PC-9 (cell line): ENCODE results near the gene ADRB1. TPM values are rescaled to one million over a fixed set of nuclear protein-coding genes. Genes with fewer than 3 reads are reported as not detected.

Experiments
- BruUV-seq: library from RNA; stranded (reverse); fragments of 400-500 nt; replicated peaks from 2 replicates; lab custom pipeline; 2021; lab: Mats Ljungman, UMichigan
- CTCF ChIA-PET: fragments of 300-600 bp; sonication (Branson Sonifier 250); formaldehyde crosslinking; loops from one replicate; lab custom pipeline; 2022; ENCODE audit warnings: antibody characterized with exemption; lab: Charles Lee
- POLR2A ChIA-PET: fragments of 300-600 bp; sonication (Branson Sonifier 250); formaldehyde crosslinking; loops from one replicate; lab custom pipeline; 2022; ENCODE audit warnings: antibody characterized with exemption; ENCODE audit not compliant: unreplicated experiment; lab: Charles Lee
- DNase-seq, 2 experiments: peaks; one replicate each; pipeline versions ENCODE4 v3.0.0 to v3.0.0-alpha.2; 2015 to 2022; ENCODE audit warnings: mixed read lengths in 1 of 2
- H2AFZ ChIP-seq: fragments of 200-600 bp; sonication (generic); 2 replicates; pipeline ENCODE4 v1.8.1; 2017; ENCODE audit warnings: antibody characterized with exemption
- H3F3A ChIP-seq: fragments of 200-600 bp; sonication (generic); 2 replicates; pipeline ENCODE4 v1.8.1; 2017; ENCODE audit warnings: antibody characterized with exemption, mild to moderate bottlenecking, low read depth; ENCODE audit not compliant: insufficient read depth
- H3K27ac ChIP-seq: fragments of 200-600 bp; sonication (generic); 2 replicates; pipeline ENCODE4 v1.6.1; 2016; ENCODE audit warnings: mixed run types
- H3K27me3 ChIP-seq: fragments of 200-600 bp; sonication (generic); 2 replicates; pipeline ENCODE4 v1.6.1; 2016; ENCODE audit warnings: low read depth, mixed run types; ENCODE audit not compliant: insufficient read depth
- H3K36me3 ChIP-seq: fragments of 200-600 bp; sonication (generic); 2 replicates; pipeline ENCODE4 v1.6.1; 2016; ENCODE audit warnings: low read depth, mixed run types
- H3K4me1 ChIP-seq: fragments of 200-600 bp; sonication (generic); replicated peaks from 2 replicates; pipeline ENCODE4 v1.6.1; 2016; ENCODE audit warnings: mixed run types; ENCODE audit not compliant: insufficient read depth
- H3K4me2 ChIP-seq: fragments of 200-600 bp; sonication (generic); 2 replicates; pipeline ENCODE4 v1.6.1; 2017; ENCODE audit warnings: mixed run types
- H3K4me3 ChIP-seq: fragments of 200-600 bp; sonication (generic); 2 replicates; pipeline ENCODE4 v1.6.1; 2016; ENCODE audit warnings: mixed run types
- H3K79me2 ChIP-seq: fragments of 200-600 bp; sonication (generic); 2 replicates; pipeline ENCODE4 v1.6.1; 2017; ENCODE audit warnings: low read depth, mixed run types
- H3K9me2 ChIP-seq: fragments of 200-600 bp; sonication (generic); 2 replicates; pipeline ENCODE4 v1.8.1; 2017; ENCODE audit warnings: mild to moderate bottlenecking; ENCODE audit not compliant: insufficient read depth
- H3K9me3 ChIP-seq: fragments of 200-600 bp; sonication (generic); 2 replicates; pipeline ENCODE4 v1.8.1; 2016; ENCODE audit warnings: low read depth; ENCODE audit not compliant: insufficient read depth
- H4K20me1 ChIP-seq: fragments of 200-600 bp; sonication (generic); 2 replicates; pipeline ENCODE4 v1.8.1; 2017; ENCODE audit not compliant: insufficient read depth
- CTCF ChIP-seq: fragments of 200-600 bp; sonication (generic); conservative IDR thresholded peaks from 2 replicates; pipeline ENCODE4 v1.6.1; 2017; ENCODE audit warnings: mixed run types, antibody characterized with exemption, mild to moderate bottlenecking, moderate library complexity
- EZH2 ChIP-seq: fragments of 200-600 bp; sonication (generic); IDR thresholded peaks from 2 replicates; pipeline ENCODE4 v1.8.0; 2017; ENCODE audit warnings: antibody characterized with exemption, low read depth
- intact Hi-C: fragments of 100-400 bp; cut with micrococcal nuclease; formaldehyde crosslinking; loops from one replicate; pipeline ENCODE4 v1.10.0; 2022; ENCODE audit not compliant: unreplicated experiment
- total RNA-seq: library from RNA; stranded (reverse); gene quantifications from 2 replicates; pipeline ENCODE4 v1.2.3, GENCODE V29; 2021

The ADRB1 gene
- total RNA-seq, 1 experiment from 2014 or later = 0.48 TPM

- Histone ChIP-seq H3K9me2 (no peaks in the 10 kb centered on the region), H3K36me3 (no peaks in the 10 kb centered on the region), H2AFZ (no peak overlapping the region), H3K27ac (no peak overlapping the region), H3K4me2 (no peak overlapping the region), H4K20me1 (no peaks in the 10 kb centered on the region), H3K9me3 (no peaks in the 10 kb centered on the region), H3K4me1 (peaks cover 50% of the 10 kb centered on the region), H3K79me2 (no peaks in the 10 kb centered on the region), H3K27me3 (no peaks in the 10 kb centered on the region), H3F3A (peaks cover 21% of the 10 kb centered on the region), H3K4me3 (no peak overlapping the region)
- TF ChIP-seq CTCF (no peak), EZH2 (no peak)
- no TSS peak for BruUV-seq
- intact Hi-C loops = no loop called here
- peak in 1 of 2 experiments; percentile 77 for DNase-seq
- ChIA-PET POLR2A (no interaction called here), CTCF (no interaction called here)
Measured at GRCh38 chr10:114030140-114030539, 13.5 kb upstream of the ADRB1 start.

- no peaks in the 10 kb centered on the region for H3K9me3 ChIP-seq
- no peaks in the 10 kb centered on the region for H3K27me3 ChIP-seq
- no peak overlapping the region for H2AFZ ChIP-seq
- TF ChIP-seq CTCF (no peak), EZH2 (no peak)
- BruUV-seq = no TSS peak
- no peaks in the 10 kb centered on the region for H3K9me2 ChIP-seq
- intact Hi-C loops = no loop called here
- DNase-seq = no peak
- peaks cover 13% of the 10 kb centered on the region for H3F3A ChIP-seq
- ChIA-PET CTCF (no interaction called here), POLR2A (interaction anchor here (0.6 kb wide), 1 partner anchor 33 kb away, joined by 5 read pairs; no protein-coding TSS in a partner anchor)
- H3K4me2 ChIP-seq = no peak overlapping the region
- H3K4me3 ChIP-seq = no peak overlapping the region
- H3K79me2 ChIP-seq = no peaks in the 10 kb centered on the region
- H3K36me3 ChIP-seq = no peaks in the 10 kb centered on the region
- H4K20me1 ChIP-seq = no peaks in the 10 kb centered on the region
- H3K4me1 ChIP-seq = peaks cover 39% of the 10 kb centered on the region
- no peak overlapping the region for H3K27ac ChIP-seq
Measured at GRCh38 chr10:114031073-114031972, 12.3 kb upstream of the ADRB1 start.

GRCh38 chr10:114033566-114033965, 10.1 kb upstream of the ADRB1 start:
- TF ChIP-seq EZH2 = no peak
- TF ChIP-seq CTCF = no peak
- Histone ChIP-seq H4K20me1 (no peaks in the 10 kb centered on the region), H3K27ac (no peak overlapping the region), H3K4me2 (peak overlapping the region; percentile 33; the same call in 1 of the 2 replicates), H3K27me3 (no peaks in the 10 kb centered on the region), H2AFZ (no peak overlapping the region), H3K9me2 (no peaks in the 10 kb centered on the region), H3K79me2 (no peaks in the 10 kb centered on the region), H3K9me3 (no peaks in the 10 kb centered on the region), H3K36me3 (no peaks in the 10 kb centered on the region), H3K4me3 (no peak overlapping the region), H3K4me1 (peaks cover 30% of the 10 kb centered on the region), H3F3A (peaks cover 4% of the 10 kb centered on the region; the same call in 1 of the 2 replicates)
- peak in 1 of 2 experiments; percentile 75 for DNase-seq
- intact Hi-C loops = no loop called here
- CTCF ChIA-PET = no interaction called here
- no TSS peak for BruUV-seq
- POLR2A ChIA-PET = no interaction called here
